ENCODE measurements around the gene GEMIN2.
"Not testable (repeated sequence)": the region's sequence is repeated elsewhere in the genome, so short reads cannot be mapped to it uniquely, and the experiment has no call there.

The GEMIN2 gene

DNA sequence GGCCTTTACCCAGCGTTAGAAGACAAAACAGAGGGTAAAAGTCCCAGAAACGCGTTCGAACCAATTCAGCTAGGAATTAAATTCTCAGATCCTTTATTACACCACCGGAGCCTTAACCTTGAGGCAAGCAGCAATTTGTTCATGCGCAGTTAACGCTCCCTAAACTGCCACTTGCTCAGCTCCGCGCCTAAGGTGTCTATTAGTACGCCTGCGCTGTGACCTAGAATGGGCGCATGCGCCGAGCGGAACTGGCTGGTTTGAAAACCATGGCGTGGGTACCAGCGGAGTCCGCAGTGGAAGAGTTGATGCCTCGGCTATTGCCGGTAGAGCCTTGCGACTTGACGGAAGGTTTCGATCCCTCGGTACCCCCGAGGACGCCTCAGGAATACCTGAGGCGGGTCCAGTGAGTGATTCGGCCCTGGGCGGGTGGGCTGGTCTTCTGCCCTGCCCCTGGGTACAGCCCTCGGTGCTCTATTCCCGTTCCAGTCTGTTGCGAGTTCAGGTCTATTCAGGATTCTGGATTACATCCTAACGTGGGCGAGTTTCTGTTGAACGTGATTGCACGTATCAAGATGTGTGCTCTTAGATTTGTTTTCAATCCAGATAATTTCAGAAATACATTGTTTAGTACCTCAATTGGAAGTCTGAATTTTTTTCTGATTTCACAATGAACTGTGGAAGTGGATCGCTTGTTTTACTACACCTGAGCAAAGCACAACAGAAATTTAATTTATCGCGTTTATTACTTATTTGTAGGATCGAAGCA is at the start of gene GEMIN2:
Gene GEMIN2, plus strand, starts transcription at position 251 of the 766 bp plus-strand sequence. Its CDS starts 16 bp downstream, at position 267.
- DNase-seq (ENCODE audit: low read depth) = peak; percentile 86

DNA sequence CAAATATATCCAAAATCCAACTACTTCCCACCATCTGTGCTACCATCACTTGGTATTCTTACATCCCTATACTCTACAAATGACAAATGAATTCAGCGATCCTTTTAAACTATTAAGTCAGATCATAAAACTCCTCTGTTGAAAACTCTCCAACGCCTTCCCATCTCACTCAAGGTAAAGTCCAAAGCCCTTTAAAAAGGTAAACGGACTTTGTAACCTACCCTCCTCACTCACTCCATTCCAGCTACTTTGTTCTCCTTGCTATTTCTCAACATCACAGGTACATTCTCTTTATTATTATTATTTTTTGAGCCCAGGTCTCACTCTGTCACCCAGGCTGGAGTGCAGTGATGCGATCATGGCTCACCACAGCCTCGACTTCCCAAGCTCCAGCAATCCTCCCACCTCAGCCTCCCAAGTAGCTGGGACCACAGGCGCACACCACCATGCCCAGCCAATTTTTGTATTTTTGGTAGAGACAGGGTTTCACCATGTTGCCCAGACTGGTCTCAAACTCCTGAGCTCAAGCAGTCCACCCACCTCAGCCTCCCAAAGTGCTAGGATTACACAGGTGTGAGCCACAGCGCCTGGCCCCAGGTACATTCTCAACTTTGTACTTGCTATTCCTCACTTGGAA is 44.8 kb upstream of the GEMIN2 start:
- DNase-seq (ENCODE audit: low read depth) = not testable (repeated sequence)

DNA sequence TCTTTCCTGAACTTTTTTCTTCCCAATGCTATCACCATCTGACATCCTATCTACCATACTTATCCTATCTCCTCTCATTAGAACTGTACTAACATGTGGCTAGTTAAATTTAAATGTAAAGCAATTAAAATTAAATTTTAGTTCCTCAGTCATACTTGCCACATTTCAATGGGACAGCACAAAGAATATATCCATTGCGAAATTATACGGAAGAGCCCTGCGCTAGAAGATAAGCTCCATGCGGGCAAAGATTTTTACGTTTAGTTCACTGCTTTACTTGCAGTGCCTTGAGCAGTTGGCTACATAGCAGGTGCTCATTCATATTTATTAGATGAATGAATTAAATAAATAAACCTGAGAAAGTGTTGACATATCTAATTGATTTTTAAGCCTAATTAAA is 44.2 kb upstream of the GEMIN2 start:
- no peak for DNase-seq (ENCODE audit: low read depth)

- DNase-seq (ENCODE audit: low read depth) = no peak
Measured at GRCh38 chr14:39071096-39071495, 43.0 kb upstream of the GEMIN2 start.

DNA sequence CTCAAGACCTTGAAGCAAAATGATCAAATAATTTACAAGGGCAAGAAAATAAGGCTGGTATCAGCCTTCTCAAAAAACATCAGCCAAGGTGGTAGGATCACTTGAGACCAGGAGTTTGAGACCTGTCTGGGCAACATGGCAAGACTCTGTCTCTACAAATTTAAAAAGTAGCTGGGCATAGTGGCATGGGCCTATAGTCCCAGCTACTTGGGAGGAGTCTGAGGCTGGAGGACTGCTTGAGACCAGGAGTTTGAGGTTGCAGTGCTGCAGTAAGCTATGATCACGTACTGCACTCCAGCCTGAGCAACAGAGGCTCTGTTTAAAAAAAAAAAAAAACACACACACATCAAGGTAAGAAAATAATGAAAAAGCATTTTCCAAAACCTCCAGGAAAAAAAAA is 33.2 kb upstream of the GEMIN2 start:
- no peak for DNase-seq (ENCODE audit: low read depth)

DNA sequence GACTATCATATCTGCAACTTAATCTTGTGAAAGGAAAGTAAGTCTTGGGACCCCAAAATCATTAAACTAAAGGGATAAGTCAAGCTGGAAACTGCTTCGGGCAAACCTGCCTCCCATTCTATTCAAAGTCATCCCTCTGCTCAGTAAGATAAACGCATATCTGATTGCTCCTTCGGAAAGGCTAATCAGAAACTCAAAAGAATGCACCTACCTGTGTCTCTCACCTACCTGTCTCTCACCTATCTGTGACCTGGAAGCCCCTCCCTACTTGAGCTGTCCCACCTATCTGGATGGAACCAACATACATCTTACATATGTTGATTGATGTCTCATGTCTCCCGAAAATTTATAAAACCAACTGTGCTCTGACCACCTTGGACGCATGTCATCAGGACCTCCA is 31.0 kb upstream of the GEMIN2 start:
- no peak for DNase-seq (ENCODE audit: low read depth)

- no peak for DNase-seq (ENCODE audit: low read depth)
Measured at GRCh38 chr14:39085933-39086332, 28.2 kb upstream of the GEMIN2 start.

DNA sequence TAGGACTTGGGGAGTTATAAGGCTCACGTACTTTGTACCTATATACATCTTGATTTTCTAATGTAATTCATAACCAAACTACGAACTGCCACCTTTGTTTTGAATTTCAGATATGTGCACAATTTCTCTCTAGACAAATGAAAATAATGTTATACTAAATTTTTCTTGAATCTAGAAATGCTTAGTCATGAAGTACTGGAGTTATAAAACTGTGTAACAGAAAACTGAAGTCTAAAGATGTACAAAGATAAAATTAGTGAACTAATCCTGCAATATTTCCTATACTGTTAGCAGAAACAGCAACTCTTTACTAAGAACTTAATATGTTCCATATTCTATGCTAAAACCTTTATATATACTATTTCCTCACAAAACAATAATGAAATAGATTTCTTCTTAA is 26.6 kb upstream of the GEMIN2 start:
- DNase-seq (ENCODE audit: low read depth) = no peak

GRCh38 chr14:39090548-39091111 is 23.5 kb upstream of the GEMIN2 start:
- no peak for DNase-seq (ENCODE audit: low read depth)

DNA sequence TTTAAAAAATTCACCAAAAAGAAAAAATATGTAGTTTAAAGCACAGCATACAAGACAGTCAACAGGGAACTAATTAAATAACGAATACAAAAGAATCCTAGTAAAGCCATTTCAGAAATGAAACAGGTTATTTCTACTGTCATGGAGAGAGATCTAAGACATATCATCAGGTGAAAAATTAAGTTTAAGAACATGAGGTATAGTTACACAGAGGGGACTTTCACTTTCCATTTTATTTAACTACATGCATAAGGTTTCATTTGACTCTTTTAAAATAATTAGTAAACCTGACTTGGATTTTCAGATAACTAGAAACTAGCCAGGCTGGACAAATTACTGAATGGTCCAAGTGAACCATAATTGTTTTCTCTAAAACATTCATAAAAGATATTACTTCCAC is 22.4 kb upstream of the GEMIN2 start:
- DNase-seq (ENCODE audit: low read depth) = no peak

DNA sequence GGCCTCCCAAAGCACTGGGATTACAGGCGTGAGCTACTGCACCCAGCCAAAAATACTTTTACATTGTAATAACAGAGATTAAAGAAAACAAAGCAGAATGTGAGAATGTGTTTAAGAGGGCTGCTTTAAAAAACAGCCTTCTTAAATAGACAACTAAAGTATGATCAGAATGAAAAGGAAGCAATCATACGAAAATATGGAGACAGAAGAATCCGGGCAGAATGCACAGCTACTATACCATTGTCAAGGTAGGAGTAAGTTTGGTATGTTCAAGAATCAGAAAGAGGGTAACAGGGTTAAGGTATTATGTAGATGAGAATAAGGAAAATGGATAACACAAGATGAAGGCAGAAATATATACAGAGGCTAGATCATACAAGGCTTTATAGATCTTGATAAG is 19.6 kb upstream of the GEMIN2 start:
- no peak for DNase-seq (ENCODE audit: low read depth)

DNA sequence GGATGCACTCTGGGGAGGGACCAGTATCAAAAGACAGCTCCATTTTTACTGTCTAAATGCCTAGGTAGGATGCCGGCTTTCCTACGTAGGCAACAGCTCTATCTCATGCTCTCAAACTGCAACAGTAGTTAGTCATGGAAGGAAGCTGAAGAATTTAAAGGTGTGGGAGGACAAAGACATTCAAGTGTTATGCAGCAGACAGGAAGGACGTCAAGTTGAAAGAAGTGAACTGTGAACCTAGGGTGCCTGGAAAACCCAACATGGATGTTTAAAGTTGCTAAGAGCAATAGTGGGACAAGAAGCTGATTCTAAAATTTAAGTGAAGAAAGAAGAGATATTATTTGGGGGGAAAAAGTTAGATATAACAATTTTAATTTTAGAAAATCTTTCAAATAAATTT is 17.0 kb upstream of the GEMIN2 start:
- DNase-seq (ENCODE audit: low read depth) = no peak

DNA sequence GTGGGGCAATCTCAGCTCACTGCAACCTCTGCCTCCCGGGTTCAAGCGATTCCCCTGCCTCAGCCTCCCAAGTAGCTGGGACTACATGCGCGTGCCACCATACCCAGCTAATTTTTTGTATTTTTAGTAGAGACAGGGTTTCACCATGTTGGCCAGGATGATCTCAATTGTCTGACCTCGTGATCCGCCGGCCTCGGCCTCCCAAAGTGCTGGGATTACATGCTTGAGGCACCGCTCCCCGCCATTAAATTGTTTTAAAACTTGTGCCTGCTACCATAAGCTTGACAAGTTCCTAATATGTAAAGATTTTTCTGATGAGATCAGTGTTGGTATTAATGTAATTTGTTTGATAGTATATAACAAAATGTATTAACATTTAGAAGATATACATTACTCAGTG is 14.9 kb upstream of the GEMIN2 start:
- DNase-seq (ENCODE audit: low read depth) = not testable (repeated sequence)

- DNase-seq (ENCODE audit: low read depth) = no peak
Measured at GRCh38 chr14:39099748-39100147, 14.4 kb upstream of the GEMIN2 start.

- DNase-seq (ENCODE audit: low read depth) = no peak
Measured at GRCh38 chr14:39102265-39102968, 11.7 kb upstream of the GEMIN2 start.

DNA sequence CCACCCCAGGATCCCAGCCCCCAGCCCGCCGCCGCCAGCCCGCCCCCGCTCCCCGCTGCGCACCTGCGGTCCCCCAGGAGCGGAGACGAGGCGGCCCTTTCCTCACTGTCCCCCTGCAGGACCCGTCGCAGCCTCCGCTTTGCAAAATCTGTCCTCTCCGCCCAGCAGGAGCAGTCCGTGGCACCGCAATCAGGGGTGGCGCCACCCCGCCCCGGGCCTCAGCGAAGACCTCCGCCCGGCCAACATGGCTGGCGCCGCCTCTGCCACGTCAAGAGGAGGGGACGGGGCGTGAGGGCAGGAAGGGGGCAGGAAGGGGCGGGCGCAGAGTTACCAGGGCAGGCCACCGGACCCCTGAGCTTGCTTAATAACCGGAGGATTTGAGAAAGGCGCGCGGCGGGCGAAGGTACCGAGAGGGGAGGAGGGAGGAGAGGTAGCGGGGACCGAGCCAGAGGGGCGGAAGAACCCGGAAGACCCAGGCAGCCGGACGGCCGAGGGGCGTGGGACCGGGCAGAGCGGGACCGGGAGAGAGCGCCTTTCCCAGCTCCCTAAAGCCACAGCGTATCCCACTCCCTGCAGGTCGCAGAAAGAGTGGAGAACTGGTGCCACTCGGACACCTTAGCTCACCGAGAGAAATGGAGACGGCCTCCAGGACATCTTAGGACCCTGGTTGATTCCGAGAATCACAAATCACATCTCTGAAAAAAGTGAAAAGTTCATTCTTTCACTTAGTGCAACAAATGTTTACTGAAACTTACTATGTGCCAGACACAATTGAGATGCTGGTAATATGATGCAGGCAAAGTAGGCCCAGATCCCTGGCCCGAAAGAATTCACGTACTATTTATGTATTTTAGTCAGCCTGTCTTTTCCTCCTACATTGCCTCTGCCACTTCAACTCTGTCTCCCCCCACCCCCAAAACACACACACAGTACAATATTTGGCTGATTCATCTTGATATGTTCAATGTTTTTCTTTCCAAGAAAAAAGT is 10.9 kb upstream of the GEMIN2 start, which contains the start of gene SEC23A:
Gene SEC23A, minus strand, starts transcription at position 267 of the 989 bp plus-strand sequence. CDS start 7,117 bp downstream, outside the sequence.
- DNase-seq (ENCODE audit: low read depth) = peak; percentile 78

DNA sequence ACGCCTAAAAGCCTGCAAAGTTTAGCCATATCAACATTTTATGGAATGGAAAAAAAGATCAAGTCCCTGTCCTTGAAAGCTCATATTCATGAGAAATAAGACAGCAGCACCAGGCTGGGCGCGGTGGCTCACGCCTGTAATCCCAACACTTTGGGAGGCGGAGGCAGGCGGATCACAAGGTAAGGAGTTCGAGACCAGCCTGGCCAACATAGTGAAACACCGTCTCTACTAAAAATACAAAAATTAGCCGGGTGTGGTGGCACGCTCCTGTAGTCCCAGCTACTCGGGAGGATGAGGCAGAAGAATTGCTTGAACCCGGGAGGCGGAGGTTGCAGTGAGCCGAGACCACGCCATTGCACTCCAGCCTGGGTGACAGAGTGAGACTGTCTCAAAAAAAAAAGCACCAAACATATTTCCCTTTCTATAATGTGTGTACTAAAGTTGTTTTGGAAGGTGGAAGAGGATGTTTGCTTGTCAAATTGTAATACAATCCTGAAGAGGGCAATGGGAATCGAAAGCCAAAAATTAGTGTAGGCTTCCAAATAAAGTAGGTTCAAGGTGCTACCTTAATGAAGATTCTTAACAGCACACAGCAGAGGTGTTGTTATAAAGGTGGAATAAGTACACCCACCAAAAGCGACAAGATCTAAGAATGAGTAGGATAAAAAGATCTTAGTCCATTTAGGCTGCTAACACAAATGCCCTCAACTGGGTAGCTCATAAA is 9.9 kb upstream of the GEMIN2 start:
- DNase-seq (ENCODE audit: low read depth) = not testable (repeated sequence)

GRCh38 chr14:39107591-39107996 is 6.5 kb upstream of the GEMIN2 start:
- DNase-seq (ENCODE audit: low read depth) = no peak

DNA sequence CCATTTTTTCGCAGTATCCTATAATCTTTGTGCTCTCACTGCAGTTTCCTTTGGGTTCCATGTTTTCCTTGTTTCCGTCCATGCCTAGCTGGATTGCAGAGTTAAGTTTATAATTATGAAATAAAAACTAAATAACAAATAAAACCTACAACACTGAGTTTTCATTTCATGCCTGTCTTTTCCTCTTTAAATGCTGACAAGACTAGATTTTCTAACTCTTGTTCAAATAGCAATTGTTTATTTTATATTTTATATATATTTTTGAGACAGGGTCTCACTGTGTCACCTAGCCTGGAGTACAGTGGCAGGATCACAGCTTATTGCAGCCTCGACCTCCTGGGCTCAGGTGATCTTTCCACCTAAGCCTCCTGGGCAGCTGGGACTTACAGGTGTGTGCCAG is 5.3 kb upstream of the GEMIN2 start:
- no peak for DNase-seq (ENCODE audit: low read depth)

DNA sequence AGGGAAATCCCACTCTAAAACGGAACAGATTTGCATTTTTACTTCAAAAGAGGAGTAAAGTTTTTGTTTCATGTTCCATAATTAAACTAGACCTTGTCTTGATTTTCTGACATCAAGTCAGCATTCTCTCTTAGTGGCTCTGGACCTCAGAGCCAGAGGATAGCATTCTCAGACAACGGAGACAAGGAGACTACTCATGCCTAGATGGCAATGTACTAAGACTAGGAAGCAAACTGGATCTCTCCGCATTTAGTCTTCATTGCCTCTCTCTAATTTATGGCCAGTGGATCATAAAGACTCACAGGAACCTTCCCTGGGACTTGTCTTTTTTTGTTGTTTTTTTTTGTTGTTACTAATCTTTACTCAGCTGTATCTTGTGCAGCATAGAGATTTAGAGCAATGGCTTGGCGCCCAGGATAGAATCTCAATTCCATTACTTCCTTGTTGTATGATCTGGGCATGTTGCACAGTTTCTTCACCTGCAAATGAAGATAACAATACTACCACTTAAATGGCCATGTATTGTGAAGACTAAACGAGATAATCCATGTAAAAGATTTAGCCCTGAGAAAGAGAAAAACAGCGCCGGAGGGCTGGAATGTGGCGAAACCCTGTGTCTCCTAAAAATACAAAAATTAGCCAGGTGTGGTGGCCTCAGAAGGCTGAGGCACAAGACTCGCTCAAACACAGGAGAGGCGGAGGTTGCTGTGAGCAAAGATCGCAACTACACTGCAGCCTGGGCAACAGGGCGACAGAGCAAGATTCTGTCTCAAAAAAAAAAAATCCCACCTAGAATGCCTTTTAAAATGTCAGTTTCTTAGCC is 4.0 kb upstream of the GEMIN2 start:
- DNase-seq (ENCODE audit: low read depth) = no peak

All from activated T-helper 1 cell treated with Interleukin-2 at 50 U/mL for 16 hours (primary cell).